MCF 10A (cell line): Measurements from ENCODE around the gene CRTAC1. TPM values are rescaled to one million over a fixed set of nuclear protein-coding genes. Genes with fewer than 3 reads are reported as not detected.
"Not testable (repeated sequence)": the region's sequence is repeated elsewhere in the genome, so short reads cannot be mapped to it uniquely, and the experiment has no call there.

Experiments used
- BruUV-seq: library from RNA; stranded (reverse); fragments of 400-500 nt; replicated peaks from 2 replicates; lab custom pipeline; 2021; lab: Mats Ljungman, UMichigan
- CTCF ChIA-PET: fragments of 300-600 bp; sonication (Branson Sonifier 250); formaldehyde crosslinking; extraction: SDS; loops from one replicate; lab custom pipeline; 2021; ENCODE audit warnings: antibody characterized with exemption, inconsistent platforms; lab: Yijun Ruan, JAX
- POLR2A ChIA-PET: fragments of 300-600, 350-650 bp; sonication (Branson Sonifier 250); formaldehyde crosslinking; extraction: SDS; loops from one replicate; lab custom pipeline; 2020; ENCODE audit warnings: antibody characterized with exemption, inconsistent platforms; lab: Yijun Ruan, JAX
- DNase-seq: peaks from one replicate; pipeline ENCODE4 v3.0.0-alpha.2; 2018; ENCODE audit not compliant: unreplicated experiment
- H3K27ac Mint-ChIP-seq: one replicate; pipeline ENCODE4 v1.8.0; 2022; ENCODE audit warnings: mild to moderate bottlenecking, low read depth, mixed read lengths; ENCODE audit not compliant: unreplicated experiment
- H3K27me3 Mint-ChIP-seq: one replicate; pipeline ENCODE4 v1.8.0; 2022; ENCODE audit warnings: mixed read lengths; ENCODE audit not compliant: insufficient read depth, unreplicated experiment
- H3K36me3 Mint-ChIP-seq: one replicate; pipeline ENCODE4 v1.8.0; 2022; ENCODE audit warnings: mild to moderate bottlenecking, moderate library complexity, mixed read lengths; ENCODE audit not compliant: insufficient read depth, unreplicated experiment
- H3K4me1 Mint-ChIP-seq: one replicate; pipeline ENCODE4 v1.8.0; 2022; ENCODE audit warnings: mixed read lengths; ENCODE audit not compliant: insufficient read depth, unreplicated experiment
- H3K4me3 Mint-ChIP-seq: one replicate; pipeline ENCODE4 v1.8.0; 2022; ENCODE audit warnings: mild to moderate bottlenecking, moderate library complexity, mixed read lengths; ENCODE audit not compliant: unreplicated experiment
- H3K9me3 Mint-ChIP-seq: one replicate; pipeline ENCODE4 v1.8.0; 2022; ENCODE audit warnings: mixed read lengths; ENCODE audit not compliant: unreplicated experiment
- intact Hi-C: fragments of 100-400 bp; cut with micrococcal nuclease; formaldehyde crosslinking; loops from 2 replicates; pipeline ENCODE4 v1.14.1; 2022
- total RNA-seq: library from RNA; stranded (reverse); gene quantifications from 2 replicates; pipeline ENCODE4 v1.2.3, GENCODE V29; 2022
- TF ChIP-seq, protein P1 (sequence below): fragments of 200-600 bp; IDR thresholded peaks from one replicate; pipeline ENCODE4 v1.8.0; 2022; ENCODE audit warnings: antibody characterized with exemption, mild to moderate bottlenecking; ENCODE audit not compliant: unreplicated experiment

The CRTAC1 gene
- total RNA-seq, 1 experiment from 2014 or later: not detected

DNA sequence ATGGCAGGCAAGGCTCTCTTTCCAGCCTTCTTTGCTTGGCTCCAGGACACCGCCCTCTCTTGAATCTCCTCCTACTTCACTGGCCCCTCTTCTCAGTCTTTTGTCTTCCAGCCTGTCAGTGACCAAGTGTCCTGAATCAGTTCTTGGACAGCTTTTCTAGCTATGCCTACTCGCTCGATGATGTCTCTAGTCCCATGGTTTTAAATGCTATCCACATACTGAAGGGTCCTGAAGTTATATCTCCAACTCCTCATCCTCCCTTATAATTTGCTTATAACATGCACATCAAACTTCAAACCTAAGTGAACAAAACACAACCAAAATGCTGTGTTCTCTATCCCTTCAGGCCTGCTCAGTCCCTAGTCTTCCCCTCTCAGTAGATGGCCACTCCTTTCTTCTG lies 185.7 kb downstream of the CRTAC1 start:
- H3K4me3 Mint-ChIP-seq: no peak overlapping the region
- intact Hi-C loops: no loop called here
- no peak for DNase-seq
- no peak overlapping the region for H3K27ac Mint-ChIP-seq
- no peaks in the 10 kb centered on the region for H3K9me3 Mint-ChIP-seq
- BruUV-seq: no TSS peak
- TF ChIP-seq, protein P1, sequence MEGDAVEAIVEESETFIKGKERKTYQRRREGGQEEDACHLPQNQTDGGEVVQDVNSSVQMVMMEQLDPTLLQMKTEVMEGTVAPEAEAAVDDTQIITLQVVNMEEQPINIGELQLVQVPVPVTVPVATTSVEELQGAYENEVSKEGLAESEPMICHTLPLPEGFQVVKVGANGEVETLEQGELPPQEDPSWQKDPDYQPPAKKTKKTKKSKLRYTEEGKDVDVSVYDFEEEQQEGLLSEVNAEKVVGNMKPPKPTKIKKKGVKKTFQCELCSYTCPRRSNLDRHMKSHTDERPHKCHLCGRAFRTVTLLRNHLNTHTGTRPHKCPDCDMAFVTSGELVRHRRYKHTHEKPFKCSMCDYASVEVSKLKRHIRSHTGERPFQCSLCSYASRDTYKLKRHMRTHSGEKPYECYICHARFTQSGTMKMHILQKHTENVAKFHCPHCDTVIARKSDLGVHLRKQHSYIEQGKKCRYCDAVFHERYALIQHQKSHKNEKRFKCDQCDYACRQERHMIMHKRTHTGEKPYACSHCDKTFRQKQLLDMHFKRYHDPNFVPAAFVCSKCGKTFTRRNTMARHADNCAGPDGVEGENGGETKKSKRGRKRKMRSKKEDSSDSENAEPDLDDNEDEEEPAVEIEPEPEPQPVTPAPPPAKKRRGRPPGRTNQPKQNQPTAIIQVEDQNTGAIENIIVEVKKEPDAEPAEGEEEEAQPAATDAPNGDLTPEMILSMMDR: no peak
- POLR2A ChIA-PET: no interaction called here
- CTCF ChIA-PET: interaction anchor here (0.7 to 0.9 kb wide), 2 partner anchors 23 to 186 kb away, joined by 3 read pairs; partner anchors contain the start of gene CRTAC1
- H3K4me1 Mint-ChIP-seq: peaks cover 16% of the 10 kb centered on the region
- no peaks in the 10 kb centered on the region for H3K36me3 Mint-ChIP-seq
- peaks cover 11% of the 10 kb centered on the region for H3K27me3 Mint-ChIP-seq

DNA sequence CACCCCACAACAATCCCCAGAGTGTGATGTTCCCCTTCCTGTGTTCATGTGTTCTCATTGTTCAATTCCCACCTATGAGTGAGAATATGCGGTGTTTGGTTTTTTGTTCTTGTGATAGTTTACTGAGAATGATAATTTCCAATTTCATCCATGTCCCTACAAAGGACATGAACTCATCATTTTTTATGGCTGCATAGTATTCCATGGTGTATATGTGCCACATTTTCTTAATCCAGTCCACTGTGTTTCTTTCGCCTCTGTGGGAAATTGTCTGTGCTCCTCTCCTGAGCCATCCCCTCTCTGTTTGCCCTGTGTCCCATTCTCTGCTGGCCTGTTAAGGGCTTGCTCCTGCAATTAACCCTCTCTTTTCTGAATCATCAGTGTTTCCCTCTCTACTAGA lies 186.4 kb downstream of the CRTAC1 start:
- POLR2A ChIA-PET, H3K27me3 Mint-ChIP-seq, H3K4me3 Mint-ChIP-seq, intact Hi-C loops, BruUV-seq, H3K9me3 Mint-ChIP-seq, DNase-seq, H3K27ac Mint-ChIP-seq, H3K36me3 Mint-ChIP-seq: not testable (repeated sequence)
- CTCF ChIA-PET: interaction anchor here (0.6 to 1.8 kb wide), 2 partner anchors 16 to 26 kb away, joined by 3 to 6 read pairs; no protein-coding TSS in a partner anchor
- H3K4me1 Mint-ChIP-seq: peaks cover 16% of the 10 kb centered on the region

DNA sequence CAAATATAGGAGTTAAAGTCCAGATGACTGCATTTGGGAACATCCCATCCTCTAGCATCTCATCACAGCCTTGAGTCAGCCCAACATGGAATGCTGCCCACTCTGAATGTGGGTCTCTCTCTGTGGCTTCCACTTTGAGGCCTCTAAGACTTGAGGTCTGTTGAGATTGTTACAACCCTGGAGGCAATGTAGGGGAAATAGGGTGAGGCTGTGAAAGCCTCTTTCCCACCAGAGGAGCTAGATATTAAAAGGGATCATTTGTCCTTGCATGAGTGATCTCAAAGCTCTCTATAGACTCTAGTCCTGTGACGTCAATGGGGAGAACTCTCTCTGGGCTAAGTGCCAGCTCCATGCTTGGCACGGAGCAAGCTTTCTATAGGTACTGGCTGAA lies 187.1 kb downstream of the CRTAC1 start:
- ChIA-PET POLR2A (interaction anchor here (0.7 kb wide), 1 partner anchor 509 kb away, joined by 3 read pairs; the partner anchor contains the start of gene FRAT2), CTCF (interaction anchor here (0.6 to 1.8 kb wide), 5 partner anchors 16 to 51 kb away, joined by 3 to 7 read pairs (median 4); no protein-coding TSS in a partner anchor)
- no peaks in the 10 kb centered on the region for H3K27me3 Mint-ChIP-seq
- intact Hi-C loops: no loop called here
- no peak overlapping the region for H3K27ac Mint-ChIP-seq
- H3K36me3 Mint-ChIP-seq: no peaks in the 10 kb centered on the region
- DNase-seq: peak; percentile 88
- BruUV-seq: no TSS peak
- no peak overlapping the region for H3K4me3 Mint-ChIP-seq
- no peaks in the 10 kb centered on the region for H3K9me3 Mint-ChIP-seq
- peaks cover 16% of the 10 kb centered on the region for H3K4me1 Mint-ChIP-seq
- TF ChIP-seq, protein P1: no peak

DNA sequence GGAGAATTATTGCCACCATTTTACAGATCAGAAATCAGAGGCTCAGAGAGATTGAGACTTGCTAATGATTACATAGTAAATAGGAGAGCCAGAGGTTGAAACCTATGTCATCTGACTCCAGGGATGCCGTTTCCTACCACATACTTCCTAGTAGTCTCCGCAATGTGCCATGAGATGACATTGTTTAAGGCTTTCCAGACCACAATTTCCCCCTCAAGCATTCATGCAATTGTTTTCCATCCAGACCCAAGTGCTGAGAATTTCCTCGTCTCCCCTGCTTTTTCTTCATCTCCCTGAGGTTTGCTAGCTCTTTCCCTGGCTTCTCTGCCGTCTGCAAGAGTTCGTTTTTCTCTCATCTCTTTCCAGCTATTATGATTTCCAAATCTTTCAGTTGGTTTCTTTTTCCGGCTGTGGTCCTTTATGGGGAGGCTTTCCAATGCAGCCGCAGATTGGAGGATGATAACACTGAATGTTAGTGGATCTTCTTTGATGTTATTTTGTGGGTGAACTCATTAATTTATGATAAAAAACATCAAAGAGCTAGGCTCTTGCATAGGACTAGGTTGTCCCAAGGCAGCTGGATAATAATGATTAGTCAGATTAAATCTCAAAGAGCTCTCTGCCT lies 187.7 kb downstream of the CRTAC1 start:
- DNase-seq: no peak
- Mint-ChIP-seq H3K36me3 (no peaks in the 10 kb centered on the region), H3K4me1 (peaks cover 16% of the 10 kb centered on the region), H3K9me3 (no peaks in the 10 kb centered on the region), H3K27ac (no peak overlapping the region), H3K27me3 (no peaks in the 10 kb centered on the region), H3K4me3 (no peak overlapping the region)
- TF ChIP-seq, protein P1: no peak
- ChIA-PET POLR2A (interaction anchor here (0.7 kb wide), 1 partner anchor 508 kb away, joined by 3 read pairs; the partner anchor contains the start of gene FRAT2), CTCF (interaction anchor here (0.6 to 1.8 kb wide), 5 partner anchors 27 to 111 kb away, joined by 3 to 7 read pairs (median 4); no protein-coding TSS in a partner anchor)
- BruUV-seq: no TSS peak
- intact Hi-C loops: no loop called here

DNA sequence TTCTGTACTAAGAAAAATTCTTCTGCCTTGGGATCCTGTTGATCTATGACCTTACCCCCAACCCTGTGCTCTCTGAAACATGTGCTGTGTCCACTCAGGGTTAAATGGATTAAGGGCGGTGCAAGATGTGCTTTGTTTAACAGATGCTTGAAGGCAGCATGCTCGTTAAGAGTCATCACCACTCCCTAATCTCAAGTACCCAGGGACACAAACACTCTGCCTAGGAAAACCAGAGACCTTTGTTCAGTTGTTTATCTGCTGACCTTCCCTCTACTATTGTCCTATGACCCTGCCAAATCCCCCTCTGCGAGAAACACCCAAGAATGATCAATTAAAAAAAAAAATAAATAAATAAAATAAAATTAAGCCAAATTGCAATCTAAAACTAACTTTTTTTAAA lies 188.3 kb downstream of the CRTAC1 start:
- H3K27ac Mint-ChIP-seq, H3K9me3 Mint-ChIP-seq, H3K4me3 Mint-ChIP-seq, intact Hi-C loops, H3K36me3 Mint-ChIP-seq, BruUV-seq, DNase-seq, POLR2A ChIA-PET, H3K27me3 Mint-ChIP-seq: not testable (repeated sequence)
- CTCF ChIA-PET: interaction anchor here (1.8 kb wide), 1 partner anchor 28 kb away, joined by 6 read pairs; no protein-coding TSS in a partner anchor
- peaks cover 16% of the 10 kb centered on the region for H3K4me1 Mint-ChIP-seq

DNA sequence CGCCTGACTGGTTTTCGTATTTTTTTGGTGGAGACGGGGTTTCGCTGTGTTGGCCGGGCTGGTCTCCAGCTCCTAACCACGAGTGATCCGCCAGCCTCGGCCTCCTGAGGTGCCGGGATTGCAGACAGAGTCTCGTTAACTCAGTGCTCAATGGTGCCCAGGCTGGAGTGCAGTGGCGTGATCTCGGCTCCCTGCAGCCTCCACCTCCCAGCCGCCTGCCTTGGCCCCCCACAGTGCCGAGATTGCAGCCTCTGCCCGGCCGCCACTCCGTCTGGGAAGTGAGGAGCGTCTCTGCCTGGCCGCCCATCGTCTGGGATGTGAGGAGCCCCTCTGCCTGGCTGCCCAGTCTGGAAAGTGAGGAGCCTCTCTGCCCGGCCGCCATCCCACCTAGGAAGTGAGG lies 189.3 kb downstream of the CRTAC1 start:
- BruUV-seq, H3K36me3 Mint-ChIP-seq, H3K27ac Mint-ChIP-seq, DNase-seq, intact Hi-C loops, H3K4me3 Mint-ChIP-seq, H3K27me3 Mint-ChIP-seq, H3K9me3 Mint-ChIP-seq, POLR2A ChIA-PET: not testable (repeated sequence)
- CTCF ChIA-PET: interaction anchor here (1.2 kb wide), 1 partner anchor 28 kb away, joined by 5 read pairs; no protein-coding TSS in a partner anchor
- peaks cover 16% of the 10 kb centered on the region for H3K4me1 Mint-ChIP-seq
